ENCODE results near the gene MSMP. TPM values are rescaled to one million over a fixed set of nuclear protein-coding genes. Genes with fewer than 3 reads are reported as not detected.

The MSMP gene, protein sequence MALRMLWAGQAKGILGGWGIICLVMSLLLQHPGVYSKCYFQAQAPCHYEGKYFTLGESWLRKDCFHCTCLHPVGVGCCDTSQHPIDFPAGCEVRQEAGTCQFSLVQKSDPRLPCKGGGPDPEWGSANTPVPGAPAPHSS
- total RNA-seq: not detected in 2 replicates

DNA sequence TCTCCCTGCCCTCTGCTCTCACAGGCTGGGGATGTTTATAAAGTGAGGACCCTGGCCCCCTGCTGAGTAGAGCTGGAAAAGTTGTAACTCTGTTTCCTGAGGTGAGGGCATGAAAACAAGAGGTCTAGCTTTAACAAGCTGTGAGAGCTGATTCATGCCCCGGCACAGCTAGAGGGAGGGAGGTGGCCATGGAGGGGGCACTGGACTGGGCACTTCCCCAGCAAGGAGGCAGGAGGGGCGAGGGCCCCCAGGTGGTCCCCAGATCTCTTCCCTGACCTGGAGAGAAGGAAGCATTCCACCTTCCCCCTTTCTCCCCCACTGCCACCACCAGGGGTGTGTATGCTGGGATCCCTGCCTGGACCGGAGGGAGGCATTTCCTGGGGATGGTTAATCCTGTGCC lies at the start of gene MSMP:
TSS of gene MSMP (minus strand) at position 13 of the 400 bp plus-strand sequence. CDS start 147 bp downstream, outside the sequence.

DNA sequence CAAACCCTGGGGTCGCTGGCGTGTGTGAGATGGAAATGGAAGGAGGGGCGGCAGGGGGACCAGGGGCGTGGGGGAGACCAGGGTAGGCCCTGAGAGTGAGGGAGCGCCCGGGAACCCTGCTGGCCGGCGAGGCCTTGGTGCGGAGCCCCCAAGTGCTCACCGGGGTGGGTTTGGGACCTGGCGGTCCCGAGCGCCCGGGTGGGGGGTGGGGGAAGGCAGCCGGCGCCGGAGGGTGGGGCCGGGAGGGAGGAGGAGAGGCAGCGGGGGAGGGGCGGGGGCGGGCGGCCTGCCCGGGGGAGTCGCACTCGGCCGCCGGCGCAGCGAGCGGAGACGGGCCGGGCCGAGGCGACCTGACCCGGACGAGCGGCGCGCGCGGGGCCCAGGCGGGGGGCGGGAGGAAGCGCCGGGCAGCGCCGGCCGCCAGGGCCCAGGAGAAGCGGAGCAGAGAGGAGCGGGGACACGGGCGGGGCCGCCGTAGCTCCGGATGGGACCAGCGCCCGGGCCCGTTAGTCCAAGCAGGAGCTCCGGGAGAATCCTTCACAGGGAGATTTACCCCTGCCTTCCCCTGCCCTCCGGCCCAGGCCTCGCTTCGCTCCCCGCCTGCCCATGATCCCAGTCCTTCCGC lies 37.3 kb upstream of the MSMP start, which contains the start of gene NPR2:
TSS of gene NPR2 (plus strand) at position 295 of the 625 bp plus-strand sequence. CDS start 818 bp downstream, outside the sequence.

DNA sequence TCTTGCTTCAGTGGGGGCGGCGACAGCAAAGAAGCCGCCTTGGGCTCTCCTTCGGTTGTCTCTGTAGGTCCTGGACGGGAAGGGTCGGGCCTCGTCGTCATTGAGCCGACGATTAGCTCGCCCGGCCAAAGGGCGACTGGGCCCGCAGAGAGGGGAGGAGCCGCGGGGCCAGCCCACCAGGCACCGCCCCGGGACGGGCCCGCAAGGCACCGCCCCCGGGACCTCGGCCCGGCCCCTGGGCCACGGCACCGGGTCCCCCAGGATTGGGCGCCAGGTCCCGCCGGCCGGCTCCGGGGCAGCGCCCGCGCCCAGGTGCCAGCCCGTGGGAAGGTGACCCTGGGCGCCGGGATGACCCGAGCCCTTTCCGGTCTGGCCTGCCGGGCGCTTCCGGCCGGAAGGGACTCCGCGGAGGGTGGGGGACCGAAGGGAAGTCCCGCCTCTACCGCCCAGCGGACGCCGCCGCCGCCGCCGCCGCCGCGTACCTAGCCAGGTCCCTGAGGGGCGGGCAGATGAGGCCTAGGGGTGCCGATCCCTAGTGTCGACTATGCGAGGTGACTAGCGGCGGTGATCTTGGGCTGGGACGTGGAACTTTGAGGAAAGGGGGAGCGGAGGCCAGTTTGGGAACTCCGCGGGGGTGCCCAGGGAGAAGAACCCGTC lies 5.1 kb downstream of the MSMP start, which contains the start of the genes GBA2 and RGP1:
TSS of gene GBA2 (minus strand) at position 371 of the 657 bp plus-strand sequence. CDS start 524 bp downstream, outside the sequence.
TSS of gene RGP1 (plus strand) at position 430 of the 657 bp plus-strand sequence. CDS start 469 bp downstream, outside the sequence.

DNA sequence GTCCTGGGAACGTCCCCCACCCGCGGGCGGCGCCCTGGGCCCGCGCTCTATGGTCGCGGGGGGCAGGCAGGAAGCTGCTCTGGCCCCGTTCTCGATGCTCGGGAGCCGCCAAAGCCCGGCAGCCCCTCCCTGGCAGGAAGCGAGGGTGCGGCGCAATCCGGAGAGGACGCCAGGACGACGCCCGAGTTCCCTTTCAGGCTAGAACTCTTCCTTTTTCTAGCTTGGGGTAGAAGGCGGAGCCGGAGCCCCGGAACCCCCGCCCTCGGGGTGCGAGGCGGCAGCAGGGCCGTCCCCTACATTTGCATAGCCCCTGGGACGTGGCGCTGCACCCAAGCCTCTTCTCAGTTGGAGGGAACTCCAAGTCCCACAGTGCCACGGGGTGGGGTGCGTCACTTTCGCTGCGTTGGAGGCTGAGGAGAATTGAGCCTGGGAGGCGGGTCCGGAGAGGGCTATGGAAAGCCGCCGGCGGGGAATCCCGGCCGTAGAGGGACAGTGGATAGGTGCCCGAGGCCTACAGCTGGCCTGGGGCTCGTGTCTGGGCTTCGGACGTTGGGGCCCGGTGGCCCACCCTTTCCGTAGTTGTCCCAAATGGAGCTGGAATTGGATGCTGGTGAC lies 21.8 kb downstream of the MSMP start, which contains the start of the genes CREB3 and TLN1:
TSS of gene CREB3 (plus strand) at position 482 of the 615 bp plus-strand sequence. CDS start at position 589, 107 bp downstream.
TSS of gene TLN1 (minus strand) at position 11 of the 615 bp plus-strand sequence. CDS start 6,501 bp downstream, outside the sequence.

Other genes starting within 250 kb of the MSMP start
- gene TESK1, start 149.0 kb downstream of the MSMP start, total RNA-seq: 9.6 and 16.8 TPM in 2 replicates
- gene CD72, start 135.9 kb downstream of the MSMP start, total RNA-seq: 0.50 and 1.0 TPM in 2 replicates
- not detected in 2 replicates for gene SIT1, start 103.3 kb downstream of the MSMP start, total RNA-seq
- gene RMRP, start 96.3 kb downstream of the MSMP start, total RNA-seq: 18,537 and 104,493 TPM in 2 replicates
- gene CCDC107, start 96.0 kb downstream of the MSMP start, total RNA-seq: 6.7 and 14.4 TPM in 2 replicates
- 0.07 and 0.34 TPM in 2 replicates for gene ARHGEF39, start 89.1 kb downstream of the MSMP start, total RNA-seq
- 0.68 and 7.5 TPM in 2 replicates for gene CA9, start 80.3 kb downstream of the MSMP start, total RNA-seq
- gene TPM2, start 64.4 kb downstream of the MSMP start, total RNA-seq: 35.1 and 43.1 TPM in 2 replicates
- 83.7 and 230 TPM in 2 replicates for gene TLN1, start 22.1 kb downstream of the MSMP start, total RNA-seq
- 39.5 and 50.9 TPM in 2 replicates for gene CREB3, start 21.6 kb downstream of the MSMP start, total RNA-seq
- gene GBA2, start 5.0 kb downstream of the MSMP start, total RNA-seq: 36.6 and 41.6 TPM in 2 replicates
- 17.1 and 25.6 TPM in 2 replicates for gene RGP1, start 5.0 kb downstream of the MSMP start, total RNA-seq
- 4.1 and 15.9 TPM in 2 replicates for gene NPR2, start 37.3 kb upstream of the MSMP start, total RNA-seq
- 0.14 TPM in 1 of 2 replicates, not detected in the other for gene SPAG8, start 58.0 kb upstream of the MSMP start, total RNA-seq
- gene HINT2, start 60.8 kb upstream of the MSMP start, total RNA-seq: 13.0 and 21.2 TPM in 2 replicates
- gene FAM221B, start 74.5 kb upstream of the MSMP start, total RNA-seq: not detected in 2 replicates
- gene TMEM8B, start 75.0 kb upstream of the MSMP start, total RNA-seq: 0.68 and 5.8 TPM in 2 replicates
- not detected in 2 replicates for gene OR13J1, start 116.1 kb upstream of the MSMP start, total RNA-seq
- gene HRCT1, start 151.9 kb upstream of the MSMP start, total RNA-seq: 0.28 and 0.34 TPM in 2 replicates
- gene SPAAR, start 155.2 kb upstream of the MSMP start, total RNA-seq: 0.07 TPM in 1 of 2 replicates, not detected in the other
- not detected in 2 replicates for gene OR2S2, start 203.9 kb upstream of the MSMP start, total RNA-seq